ENCODE measurements around the gene PLPPR1.
"Not testable (repeated sequence)": the region's sequence is repeated elsewhere in the genome, so short reads cannot be mapped to it uniquely, and the experiment has no call there.

The PLPPR1 gene

GRCh38 chr9:101119206-101119819, 90.8 kb downstream of the PLPPR1 start:
- H3K9me2 ChIP-seq (ENCODE audit: low read depth, low read length) = no peaks in the 10 kb centered on the region

GRCh38 chr9:101121836-101122399, 93.4 kb downstream of the PLPPR1 start:
- H3K9ac ChIP-seq (ENCODE audit: low read length) = no peak overlapping the region
- no peak overlapping the region for H3K4me2 ChIP-seq (ENCODE audit: low read length)
- H3F3A ChIP-seq (ENCODE audit: insufficient read depth, low read length) = no peaks in the 10 kb centered on the region
- H3K4me3 ChIP-seq (ENCODE audit: low read depth, low read length, poor library complexity, severe bottlenecking) = no peak overlapping the region
- H3K36me3 ChIP-seq (ENCODE audit: insufficient read depth, low read length) = no peaks in the 10 kb centered on the region
- no peaks in the 10 kb centered on the region for H3K9me2 ChIP-seq (ENCODE audit: low read depth, low read length)
- no peaks in the 10 kb centered on the region for H3K9me3 ChIP-seq (ENCODE audit: low read length)
- H2AFZ ChIP-seq (ENCODE audit: low read length) = no peak overlapping the region
- no peaks in the 10 kb centered on the region for H3K27me3 ChIP-seq (ENCODE audit: insufficient read depth, low read length)
- H3K27ac ChIP-seq (ENCODE audit: low read depth, low read length, poor library complexity, severe bottlenecking) = no peak overlapping the region
- TF ChIP-seq EZH2 (IDR thresholded peaks at IDR 0.05; ENCODE audit: borderline replicate concordance, low read length) = no peak
- TF ChIP-seq, protein P1, sequence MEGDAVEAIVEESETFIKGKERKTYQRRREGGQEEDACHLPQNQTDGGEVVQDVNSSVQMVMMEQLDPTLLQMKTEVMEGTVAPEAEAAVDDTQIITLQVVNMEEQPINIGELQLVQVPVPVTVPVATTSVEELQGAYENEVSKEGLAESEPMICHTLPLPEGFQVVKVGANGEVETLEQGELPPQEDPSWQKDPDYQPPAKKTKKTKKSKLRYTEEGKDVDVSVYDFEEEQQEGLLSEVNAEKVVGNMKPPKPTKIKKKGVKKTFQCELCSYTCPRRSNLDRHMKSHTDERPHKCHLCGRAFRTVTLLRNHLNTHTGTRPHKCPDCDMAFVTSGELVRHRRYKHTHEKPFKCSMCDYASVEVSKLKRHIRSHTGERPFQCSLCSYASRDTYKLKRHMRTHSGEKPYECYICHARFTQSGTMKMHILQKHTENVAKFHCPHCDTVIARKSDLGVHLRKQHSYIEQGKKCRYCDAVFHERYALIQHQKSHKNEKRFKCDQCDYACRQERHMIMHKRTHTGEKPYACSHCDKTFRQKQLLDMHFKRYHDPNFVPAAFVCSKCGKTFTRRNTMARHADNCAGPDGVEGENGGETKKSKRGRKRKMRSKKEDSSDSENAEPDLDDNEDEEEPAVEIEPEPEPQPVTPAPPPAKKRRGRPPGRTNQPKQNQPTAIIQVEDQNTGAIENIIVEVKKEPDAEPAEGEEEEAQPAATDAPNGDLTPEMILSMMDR (IDR thresholded peaks at IDR 0.05; ENCODE audit: low read length) = no peak
- no peaks in the 10 kb centered on the region for H3K79me2 ChIP-seq (ENCODE audit: insufficient read depth, low read length)
- no peaks in the 10 kb centered on the region for H4K20me1 ChIP-seq (ENCODE audit: insufficient read depth, low read length)
- no peaks in the 10 kb centered on the region for H3K4me1 ChIP-seq (ENCODE audit: insufficient read depth, low read length, severe bottlenecking)

More at GRCh38 chr9:101119206-101119819, 90.8 kb downstream of the PLPPR1 start:
- Histone ChIP-seq H3K27me3 (ENCODE audit: insufficient read depth, low read length) (no peaks in the 10 kb centered on the region), H3K9ac (ENCODE audit: low read length) (no peak overlapping the region), H2AFZ (ENCODE audit: low read length) (no peak overlapping the region), H3K4me2 (ENCODE audit: low read length) (no peak overlapping the region), H3K79me2 (ENCODE audit: insufficient read depth, low read length) (no peaks in the 10 kb centered on the region), H3K4me3 (ENCODE audit: low read depth, low read length, poor library complexity, severe bottlenecking) (no peak overlapping the region), H3K27ac (ENCODE audit: low read depth, low read length, poor library complexity, severe bottlenecking) (no peak overlapping the region), H3F3A (ENCODE audit: insufficient read depth, low read length) (no peaks in the 10 kb centered on the region), H4K20me1 (ENCODE audit: insufficient read depth, low read length) (no peaks in the 10 kb centered on the region), H3K36me3 (ENCODE audit: insufficient read depth, low read length) (no peaks in the 10 kb centered on the region), H3K9me3 (ENCODE audit: low read length) (no peaks in the 10 kb centered on the region), H3K4me1 (ENCODE audit: insufficient read depth, low read length, severe bottlenecking) (no peaks in the 10 kb centered on the region)
- TF ChIP-seq EZH2 (IDR thresholded peaks at IDR 0.05; ENCODE audit: borderline replicate concordance, low read length) = no peak
- TF ChIP-seq, protein P1 (IDR thresholded peaks at IDR 0.05; ENCODE audit: low read length) = peak; percentile 59

DNA sequence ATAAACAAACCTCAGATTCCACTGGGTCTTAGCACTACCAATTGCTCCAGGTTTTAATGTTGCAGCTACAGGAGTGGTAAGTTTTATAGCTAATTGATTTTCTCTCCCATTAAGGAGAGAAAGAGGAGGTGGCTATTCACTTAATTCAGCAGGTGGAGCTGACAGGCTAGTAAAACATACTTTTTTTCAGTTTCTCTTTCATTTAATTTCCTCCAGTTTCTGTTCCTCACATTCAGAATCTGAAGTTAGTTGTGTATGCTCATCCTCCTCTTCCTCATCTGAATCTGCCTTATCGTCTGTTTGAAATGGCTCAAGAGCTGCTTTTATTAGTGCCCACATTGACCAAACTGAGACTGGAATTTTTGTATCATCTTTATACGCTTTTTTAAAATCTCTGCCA, 98.0 kb downstream of the PLPPR1 start:
- H3F3A ChIP-seq (ENCODE audit: insufficient read depth, low read length) = no peaks in the 10 kb centered on the region
- H3K9me3 ChIP-seq (ENCODE audit: low read length) = no peaks in the 10 kb centered on the region
- H3K4me1 ChIP-seq (ENCODE audit: insufficient read depth, low read length, severe bottlenecking) = no peaks in the 10 kb centered on the region
- H3K4me3 ChIP-seq (ENCODE audit: low read depth, low read length, poor library complexity, severe bottlenecking) = no peak overlapping the region
- no peak overlapping the region for H3K9ac ChIP-seq (ENCODE audit: low read length)
- H3K27me3 ChIP-seq (ENCODE audit: insufficient read depth, low read length) = no peaks in the 10 kb centered on the region
- H3K27ac ChIP-seq (ENCODE audit: low read depth, low read length, poor library complexity, severe bottlenecking) = no peak overlapping the region
- TF ChIP-seq, protein P1 (IDR thresholded peaks at IDR 0.05; ENCODE audit: low read length) = no peak
- no peak for TF ChIP-seq EZH2 (IDR thresholded peaks at IDR 0.05; ENCODE audit: borderline replicate concordance, low read length)
- H3K36me3 ChIP-seq (ENCODE audit: insufficient read depth, low read length) = no peaks in the 10 kb centered on the region
- H3K4me2 ChIP-seq (ENCODE audit: low read length) = no peak overlapping the region
- H3K9me2 ChIP-seq (ENCODE audit: low read depth, low read length) = no peaks in the 10 kb centered on the region
- H3K79me2 ChIP-seq (ENCODE audit: insufficient read depth, low read length) = no peaks in the 10 kb centered on the region
- no peak overlapping the region for H2AFZ ChIP-seq (ENCODE audit: low read length)
- H4K20me1 ChIP-seq (ENCODE audit: insufficient read depth, low read length) = no peaks in the 10 kb centered on the region

GRCh38 chr9:101127369-101127768, 98.8 kb downstream of the PLPPR1 start:
- not testable (repeated sequence) for H3K27me3 ChIP-seq (ENCODE audit: insufficient read depth, low read length); H2AFZ ChIP-seq (ENCODE audit: low read length); H3K9me3 ChIP-seq (ENCODE audit: low read length); H3K27ac ChIP-seq (ENCODE audit: low read depth, low read length, poor library complexity, severe bottlenecking); H3F3A ChIP-seq (ENCODE audit: insufficient read depth, low read length); H3K4me3 ChIP-seq (ENCODE audit: low read depth, low read length, poor library complexity, severe bottlenecking); H3K4me2 ChIP-seq (ENCODE audit: low read length); H3K79me2 ChIP-seq (ENCODE audit: insufficient read depth, low read length); H3K9ac ChIP-seq (ENCODE audit: low read length); H3K36me3 ChIP-seq (ENCODE audit: insufficient read depth, low read length); H3K9me2 ChIP-seq (ENCODE audit: low read depth, low read length); H4K20me1 ChIP-seq (ENCODE audit: insufficient read depth, low read length); H3K4me1 ChIP-seq (ENCODE audit: insufficient read depth, low read length, severe bottlenecking)

All from OCI-LY1 (cell line).